ENCODE measurements around the gene HID1.

Gene HID1

DNA sequence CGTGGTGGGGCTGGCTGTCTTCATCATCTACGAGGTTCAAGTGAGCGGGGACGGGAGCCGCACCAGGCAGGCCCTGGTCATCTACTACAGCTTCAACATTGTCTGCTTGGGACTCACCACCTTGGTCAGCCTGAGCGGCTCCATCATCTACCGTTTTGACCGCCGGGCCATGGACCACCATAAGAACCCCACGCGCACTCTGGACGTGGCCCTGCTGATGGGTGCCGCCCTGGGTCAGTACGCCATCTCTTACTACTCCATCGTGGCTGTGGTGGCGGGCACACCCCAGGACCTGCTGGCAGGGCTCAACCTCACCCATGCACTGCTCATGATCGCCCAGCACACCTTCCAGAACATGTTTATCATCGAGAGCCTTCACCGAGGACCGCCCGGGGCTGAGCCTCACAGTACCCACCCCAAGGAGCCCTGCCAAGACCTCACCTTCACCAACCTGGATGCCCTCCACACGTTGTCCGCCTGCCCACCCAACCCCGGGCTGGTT, 42.0 kb downstream of the HID1 start:
- no peak for TF ChIP-seq YY1 (IDR thresholded peaks at IDR 0.05; ENCODE audit: low read depth)
- no peak for TF ChIP-seq TCF12 (IDR thresholded peaks at IDR 0.05; ENCODE audit: low read depth)
- TF ChIP-seq EP300 (IDR thresholded peaks at IDR 0.05; ENCODE audit: borderline replicate concordance), result no peak
- TF ChIP-seq, protein P1, sequence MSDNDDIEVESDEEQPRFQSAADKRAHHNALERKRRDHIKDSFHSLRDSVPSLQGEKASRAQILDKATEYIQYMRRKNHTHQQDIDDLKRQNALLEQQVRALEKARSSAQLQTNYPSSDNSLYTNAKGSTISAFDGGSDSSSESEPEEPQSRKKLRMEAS (IDR thresholded peaks at IDR 0.05), result no peak
- no peak for TF ChIP-seq RAD21 (IDR thresholded peaks at IDR 0.05; ENCODE audit: low read depth)
- TF ChIP-seq, protein P2, sequence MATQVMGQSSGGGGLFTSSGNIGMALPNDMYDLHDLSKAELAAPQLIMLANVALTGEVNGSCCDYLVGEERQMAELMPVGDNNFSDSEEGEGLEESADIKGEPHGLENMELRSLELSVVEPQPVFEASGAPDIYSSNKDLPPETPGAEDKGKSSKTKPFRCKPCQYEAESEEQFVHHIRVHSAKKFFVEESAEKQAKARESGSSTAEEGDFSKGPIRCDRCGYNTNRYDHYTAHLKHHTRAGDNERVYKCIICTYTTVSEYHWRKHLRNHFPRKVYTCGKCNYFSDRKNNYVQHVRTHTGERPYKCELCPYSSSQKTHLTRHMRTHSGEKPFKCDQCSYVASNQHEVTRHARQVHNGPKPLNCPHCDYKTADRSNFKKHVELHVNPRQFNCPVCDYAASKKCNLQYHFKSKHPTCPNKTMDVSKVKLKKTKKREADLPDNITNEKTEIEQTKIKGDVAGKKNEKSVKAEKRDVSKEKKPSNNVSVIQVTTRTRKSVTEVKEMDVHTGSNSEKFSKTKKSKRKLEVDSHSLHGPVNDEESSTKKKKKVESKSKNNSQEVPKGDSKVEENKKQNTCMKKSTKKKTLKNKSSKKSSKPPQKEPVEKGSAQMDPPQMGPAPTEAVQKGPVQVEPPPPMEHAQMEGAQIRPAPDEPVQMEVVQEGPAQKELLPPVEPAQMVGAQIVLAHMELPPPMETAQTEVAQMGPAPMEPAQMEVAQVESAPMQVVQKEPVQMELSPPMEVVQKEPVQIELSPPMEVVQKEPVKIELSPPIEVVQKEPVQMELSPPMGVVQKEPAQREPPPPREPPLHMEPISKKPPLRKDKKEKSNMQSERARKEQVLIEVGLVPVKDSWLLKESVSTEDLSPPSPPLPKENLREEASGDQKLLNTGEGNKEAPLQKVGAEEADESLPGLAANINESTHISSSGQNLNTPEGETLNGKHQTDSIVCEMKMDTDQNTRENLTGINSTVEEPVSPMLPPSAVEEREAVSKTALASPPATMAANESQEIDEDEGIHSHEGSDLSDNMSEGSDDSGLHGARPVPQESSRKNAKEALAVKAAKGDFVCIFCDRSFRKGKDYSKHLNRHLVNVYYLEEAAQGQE (IDR thresholded peaks at IDR 0.05; ENCODE audit: low read depth), result no peak
- TF ChIP-seq EGR1 (IDR thresholded peaks at IDR 0.05), result no peak
- no peak for TF ChIP-seq CREB1 (IDR thresholded peaks at IDR 0.05; ENCODE audit: low read depth)
- no peak for TF ChIP-seq TEAD4 (IDR thresholded peaks at IDR 0.05)
- no peak for TF ChIP-seq ZBTB7A (IDR thresholded peaks at IDR 0.05; ENCODE audit: low read depth)
- TF ChIP-seq FOXM1 (IDR thresholded peaks at IDR 0.05; ENCODE audit: borderline replicate concordance, low read depth), result no peak

DNA sequence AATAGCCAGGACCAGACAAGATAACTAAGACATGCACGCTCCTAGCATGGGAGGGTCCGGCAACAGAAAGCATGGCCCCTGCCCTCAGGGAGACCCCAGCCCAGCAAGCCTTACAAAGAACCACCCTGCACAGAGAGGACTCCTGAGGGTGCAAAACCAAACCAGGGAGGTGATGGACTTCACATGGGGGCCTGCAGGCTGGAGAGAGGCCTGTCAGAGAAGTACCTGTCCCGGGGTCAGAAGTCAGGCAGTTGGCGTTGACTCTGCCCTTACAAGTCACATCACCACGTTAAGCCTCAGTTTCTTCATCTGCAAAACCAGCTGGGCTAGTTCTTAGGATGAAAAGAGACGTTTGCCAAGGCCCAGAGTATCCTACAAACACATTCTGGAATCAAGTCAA, 43.8 kb downstream of the HID1 start:
- TF ChIP-seq, protein P1 (IDR thresholded peaks at IDR 0.05), result no peak
- no peak for TF ChIP-seq EP300 (IDR thresholded peaks at IDR 0.05; ENCODE audit: borderline replicate concordance)
- TF ChIP-seq CREB1 (IDR thresholded peaks at IDR 0.05; ENCODE audit: low read depth), result no peak
- TF ChIP-seq TCF12 (IDR thresholded peaks at IDR 0.05; ENCODE audit: low read depth), result no peak
- TF ChIP-seq, protein P2 (IDR thresholded peaks at IDR 0.05; ENCODE audit: low read depth), result no peak
- no peak for TF ChIP-seq TEAD4 (IDR thresholded peaks at IDR 0.05)
- no peak for TF ChIP-seq NFIC (IDR thresholded peaks at IDR 0.05)
- TF ChIP-seq, protein P3, sequence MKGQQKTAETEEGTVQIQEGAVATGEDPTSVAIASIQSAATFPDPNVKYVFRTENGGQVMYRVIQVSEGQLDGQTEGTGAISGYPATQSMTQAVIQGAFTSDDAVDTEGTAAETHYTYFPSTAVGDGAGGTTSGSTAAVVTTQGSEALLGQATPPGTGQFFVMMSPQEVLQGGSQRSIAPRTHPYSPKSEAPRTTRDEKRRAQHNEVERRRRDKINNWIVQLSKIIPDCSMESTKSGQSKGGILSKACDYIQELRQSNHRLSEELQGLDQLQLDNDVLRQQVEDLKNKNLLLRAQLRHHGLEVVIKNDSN (IDR thresholded peaks at IDR 0.05), result no peak
- TF ChIP-seq FOXM1 (IDR thresholded peaks at IDR 0.05; ENCODE audit: borderline replicate concordance, low read depth), result no peak

DNA sequence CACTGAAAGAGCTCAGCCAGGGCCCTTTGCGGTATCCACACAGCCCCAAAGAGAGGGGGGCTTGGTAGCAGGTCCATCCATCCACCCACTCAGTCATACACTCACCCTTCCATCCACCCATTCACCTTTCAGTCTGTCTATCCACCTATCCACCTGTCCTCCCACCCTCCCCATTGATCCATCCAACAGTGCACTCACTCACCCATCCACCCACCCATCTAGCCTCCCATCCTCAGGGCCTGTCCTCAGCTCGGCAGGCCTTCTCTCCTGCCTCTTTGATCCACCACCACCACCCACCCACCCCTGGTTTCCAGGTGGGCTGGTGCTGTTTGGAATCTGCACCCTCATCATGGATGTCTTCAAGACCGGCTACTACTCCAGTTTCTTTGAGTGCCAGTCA, 47.3 kb downstream of the HID1 start:
- TF ChIP-seq, protein P1 (IDR thresholded peaks at IDR 0.05), result no peak
- no peak for TF ChIP-seq EP300 (IDR thresholded peaks at IDR 0.05; ENCODE audit: borderline replicate concordance)
- no peak for TF ChIP-seq TAF1 (IDR thresholded peaks at IDR 0.05; ENCODE audit: low read depth)
- TF ChIP-seq, protein P3 (IDR thresholded peaks at IDR 0.05), result no peak
- TF ChIP-seq YY1 (IDR thresholded peaks at IDR 0.05; ENCODE audit: low read depth), result no peak
- TF ChIP-seq, protein P2 (IDR thresholded peaks at IDR 0.05; ENCODE audit: low read depth), result no peak
- no peak for TF ChIP-seq CEBPB (IDR thresholded peaks at IDR 0.05)
- TF ChIP-seq CREB1 (IDR thresholded peaks at IDR 0.05; ENCODE audit: low read depth), result no peak
- TF ChIP-seq EGR1 (IDR thresholded peaks at IDR 0.05), result no peak

DNA sequence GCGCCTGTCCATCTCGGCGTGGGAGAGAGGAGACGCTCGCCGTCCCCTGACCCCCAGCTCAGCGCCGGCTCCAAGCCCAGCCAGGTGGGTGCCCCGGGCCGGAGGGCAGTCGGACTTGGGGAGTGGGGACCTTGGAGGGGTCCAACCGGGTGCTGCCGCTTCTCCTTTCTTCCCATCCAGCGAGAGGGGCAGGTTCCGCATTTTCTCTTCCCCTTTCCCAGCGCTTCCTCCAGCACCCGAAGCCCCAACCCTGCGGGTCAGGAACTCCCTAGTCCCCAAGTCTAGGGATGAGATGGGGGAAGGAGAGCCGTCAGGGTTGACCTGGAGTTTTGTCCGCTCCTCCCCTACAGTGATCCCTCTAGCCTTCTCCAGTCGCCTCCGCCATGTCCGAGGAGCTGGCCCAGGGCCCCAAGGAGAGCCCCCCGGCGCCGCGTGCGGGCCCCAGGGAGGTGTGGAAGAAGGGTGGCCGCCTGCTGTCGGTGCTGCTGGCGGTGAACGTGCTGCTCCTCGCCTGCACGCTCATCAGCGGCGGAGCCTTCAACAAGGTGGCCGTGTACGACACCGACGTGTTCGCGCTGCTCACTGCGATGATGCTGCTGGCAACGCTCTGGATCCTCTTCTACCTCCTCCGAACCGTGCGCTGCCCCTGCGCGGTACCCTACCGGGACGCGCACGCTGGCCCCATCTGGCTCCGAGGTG, 48.2 kb downstream of the HID1 start, which contains the start of gene OTOP2:
OTOP2 (plus strand) TSS at position 24 of the 699 bp plus-strand sequence; CDS start at position 384, 360 bp downstream.
- TF ChIP-seq FOXM1 (IDR thresholded peaks at IDR 0.05; ENCODE audit: borderline replicate concordance, low read depth) (no peak), ZBTB7A (IDR thresholded peaks at IDR 0.05; ENCODE audit: low read depth) (no peak), TAF1 (IDR thresholded peaks at IDR 0.05; ENCODE audit: low read depth) (no peak), YY1 (IDR thresholded peaks at IDR 0.05; ENCODE audit: low read depth) (no peak), EP300 (IDR thresholded peaks at IDR 0.05; ENCODE audit: borderline replicate concordance) (no peak), NFIC (IDR thresholded peaks at IDR 0.05) (no peak), TEAD4 (IDR thresholded peaks at IDR 0.05) (no peak), CREB1 (IDR thresholded peaks at IDR 0.05; ENCODE audit: low read depth) (no peak), TCF12 (IDR thresholded peaks at IDR 0.05; ENCODE audit: low read depth) (no peak), EGR1 (IDR thresholded peaks at IDR 0.05) (no peak), RAD21 (IDR thresholded peaks at IDR 0.05; ENCODE audit: low read depth) (no peak), CEBPB (IDR thresholded peaks at IDR 0.05) (no peak)
- TF ChIP-seq, protein P2 (IDR thresholded peaks at IDR 0.05; ENCODE audit: low read depth), result no peak
- TF ChIP-seq, protein P3 (IDR thresholded peaks at IDR 0.05), result no peak
- TF ChIP-seq, protein P1 (IDR thresholded peaks at IDR 0.05), result no peak

All from Ishikawa (cell line).